KMS-11 (cell line): ENCODE results near the gene MAP2K5.

Experiments
- H2AFZ ChIP-seq: fragments of 200-600 bp; sonication (generic); 2 replicates; pipeline ENCODE4 v1.6.1; 2016; ENCODE audit warnings: antibody characterized with exemption, mixed run types, low read depth
- H3K27ac ChIP-seq: fragments of 200-600 bp; sonication (generic); 2 replicates; pipeline ENCODE4 v1.6.1; 2016; ENCODE audit warnings: mild to moderate bottlenecking, mixed run types
- H3K27me3 ChIP-seq: fragments of 200-600 bp; sonication (generic); 2 replicates; pipeline ENCODE4 v1.6.1; 2017; ENCODE audit warnings: mild to moderate bottlenecking, low read depth, mixed run types, moderate library complexity; ENCODE audit not compliant: insufficient read depth
- H3K36me3 ChIP-seq: fragments of 200-600 bp; sonication (generic); 2 replicates; pipeline ENCODE4 v1.6.1; 2017; ENCODE audit warnings: mild to moderate bottlenecking, mixed run types; ENCODE audit not compliant: insufficient read depth
- H3K4me1 ChIP-seq: fragments of 200-600 bp; sonication (generic); 2 replicates; pipeline ENCODE4 v1.6.1; 2016; ENCODE audit warnings: mild to moderate bottlenecking, low read depth, mixed run types; ENCODE audit not compliant: poor library complexity, severe bottlenecking
- H3K4me2 ChIP-seq: fragments of 200-600 bp; sonication (generic); 2 replicates; pipeline ENCODE4 v1.7.0; 2016; ENCODE audit warnings: mild to moderate bottlenecking, mixed run types
- H3K4me3 ChIP-seq: fragments of 200-600 bp; sonication (generic); IDR thresholded peaks from 2 replicates; pipeline ENCODE4 v1.6.1; 2017; ENCODE audit warnings: low read depth, low read length, mixed read lengths; ENCODE audit not compliant: insufficient read depth
- H3K79me2 ChIP-seq: fragments of 200-600 bp; sonication (generic); 2 replicates; pipeline ENCODE4 v1.6.1; 2016; ENCODE audit warnings: low read depth, mixed run types; ENCODE audit not compliant: insufficient read depth
- H3K9ac ChIP-seq: fragments of 200-600 bp; sonication (generic); 2 replicates; pipeline ENCODE4 v1.6.1; 2016; ENCODE audit warnings: mild to moderate bottlenecking, mixed run types
- H4K20me1 ChIP-seq: fragments of 200-600 bp; sonication (generic); 2 replicates; pipeline ENCODE4 v1.6.1; 2016; ENCODE audit warnings: mild to moderate bottlenecking, mixed run types; ENCODE audit not compliant: insufficient read depth
- CTCF ChIP-seq: fragments of 200-600 bp; sonication (generic); conservative IDR thresholded peaks from 2 replicates; pipeline ENCODE4 v1.6.1; 2017; ENCODE audit warnings: low read depth, mild to moderate bottlenecking, antibody characterized with exemption, low read length, moderate library complexity, mixed read lengths

The MAP2K5 gene

DNA sequence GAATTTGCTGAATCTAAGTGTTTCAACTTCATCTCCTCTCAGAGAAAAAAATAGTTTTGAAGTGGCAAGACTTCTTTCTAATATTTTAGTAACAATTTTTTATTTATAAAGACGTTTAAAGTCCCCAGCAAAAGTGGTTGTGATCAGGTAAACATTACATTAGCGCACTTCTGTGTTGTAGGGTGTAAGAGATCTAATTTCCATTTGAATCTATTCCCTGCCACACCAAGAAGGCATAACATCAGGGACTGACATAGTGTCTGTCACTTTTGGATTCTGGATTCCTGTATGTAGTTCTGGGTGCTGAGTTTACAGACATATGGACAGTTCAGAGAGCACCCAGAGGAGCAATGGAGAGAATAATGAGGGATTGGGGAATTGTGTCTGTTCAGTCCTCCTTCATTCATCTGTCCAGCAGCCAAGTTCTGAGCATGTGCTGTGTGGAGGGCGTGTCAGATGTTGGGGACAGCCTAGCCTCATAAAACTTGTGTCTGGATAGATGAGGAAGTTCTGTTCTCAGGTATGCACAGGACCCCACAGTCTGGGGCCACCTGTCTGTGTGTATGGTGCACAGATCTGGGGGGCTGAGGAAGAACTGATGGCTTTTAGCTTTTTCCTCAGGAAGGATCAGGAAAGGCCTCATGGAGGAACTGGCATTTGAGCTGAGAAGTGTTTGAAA, 65.6 kb downstream of the MAP2K5 start:
- H4K20me1 ChIP-seq: no peaks in the 10 kb centered on the region
- no peak overlapping the region for H3K4me2 ChIP-seq
- no peak overlapping the region for H3K4me3 ChIP-seq
- no peak overlapping the region for H3K9ac ChIP-seq
- no peaks in the 10 kb centered on the region for H3K36me3 ChIP-seq
- no peak for TF ChIP-seq CTCF
- H3K27me3 ChIP-seq: no peaks in the 10 kb centered on the region
- no peaks in the 10 kb centered on the region for H3K4me1 ChIP-seq
- H2AFZ ChIP-seq: no peak overlapping the region
- no peak overlapping the region for H3K27ac ChIP-seq
- no peaks in the 10 kb centered on the region for H3K79me2 ChIP-seq

DNA sequence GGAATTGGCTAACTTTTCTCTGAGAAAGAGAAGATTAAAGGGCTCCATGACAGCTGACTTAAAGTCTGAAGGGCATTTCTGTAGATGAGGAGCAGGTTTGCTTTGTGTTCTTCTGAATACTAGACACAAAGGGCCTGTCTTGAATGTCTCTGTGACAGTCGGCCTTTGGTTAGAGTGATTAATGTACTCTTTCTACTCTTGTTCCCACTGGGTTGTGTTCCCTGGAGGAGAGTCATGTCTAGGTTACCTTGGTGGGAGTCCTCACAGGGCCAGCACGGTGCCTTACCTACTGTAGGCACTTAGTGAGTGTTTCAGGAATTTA, 66.1 kb downstream of the MAP2K5 start:
- Histone ChIP-seq H3K79me2 (no peaks in the 10 kb centered on the region), H3K4me1 (no peaks in the 10 kb centered on the region), H3K27ac (no peak overlapping the region), H2AFZ (no peak overlapping the region), H3K4me3 (no peak overlapping the region), H3K36me3 (no peaks in the 10 kb centered on the region), H3K27me3 (no peaks in the 10 kb centered on the region), H3K9ac (no peak overlapping the region), H4K20me1 (no peaks in the 10 kb centered on the region), H3K4me2 (no peak overlapping the region)
- TF ChIP-seq CTCF: no peak

DNA sequence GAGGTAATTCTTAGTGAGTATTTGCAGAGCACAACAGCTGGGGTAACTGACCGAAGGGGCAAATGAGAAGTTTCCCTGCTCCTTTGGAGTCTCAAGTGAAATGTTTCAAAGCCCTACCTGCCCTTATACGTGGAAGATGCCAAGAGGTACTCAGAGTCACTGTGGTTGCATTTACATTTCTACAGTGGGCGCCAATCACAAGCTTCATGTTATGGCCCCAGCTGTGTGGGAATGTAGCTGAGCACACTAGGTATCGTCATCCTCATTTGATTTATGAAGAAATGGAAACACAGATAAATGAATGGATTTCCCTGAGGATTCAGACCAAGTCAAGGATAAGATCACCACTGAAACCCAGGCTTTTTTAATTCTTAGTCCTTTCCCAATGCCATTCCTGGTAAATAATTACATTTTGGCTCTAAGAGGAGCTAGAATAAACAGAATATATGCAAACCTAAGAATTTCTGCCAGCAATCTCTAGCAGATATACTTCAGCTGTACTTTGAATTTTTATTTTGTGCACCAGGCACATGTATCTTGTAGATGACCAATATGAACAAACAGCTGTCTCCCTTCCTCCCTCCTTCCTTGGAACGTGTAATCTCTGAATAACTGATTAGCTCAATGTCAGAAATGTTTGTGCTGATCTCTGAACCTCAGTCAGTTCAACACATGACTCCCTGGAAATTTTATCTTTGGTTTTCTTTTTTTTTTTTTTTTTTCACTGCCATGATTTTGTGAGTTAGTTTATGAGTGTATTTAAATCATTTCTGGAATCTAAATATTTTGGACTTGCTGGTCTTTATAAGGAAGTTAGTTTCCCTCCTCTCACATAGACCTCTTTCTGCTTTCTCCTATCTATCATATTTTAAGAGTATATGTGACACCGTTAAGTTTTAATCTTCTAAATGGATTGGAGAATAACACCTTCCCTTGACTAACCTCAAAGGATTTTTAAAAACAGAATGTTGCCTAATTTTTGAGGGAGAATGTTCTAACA, 69.2 kb downstream of the MAP2K5 start:
- Histone ChIP-seq H3K36me3 (no peaks in the 10 kb centered on the region), H3K27ac (no peak overlapping the region), H3K4me3 (no peak overlapping the region), H3K79me2 (no peaks in the 10 kb centered on the region), H3K27me3 (no peaks in the 10 kb centered on the region), H2AFZ (no peak overlapping the region), H3K9ac (no peak overlapping the region), H3K4me2 (no peak overlapping the region), H3K4me1 (no peaks in the 10 kb centered on the region), H4K20me1 (no peaks in the 10 kb centered on the region)
- TF ChIP-seq CTCF: no peak

GRCh38 chr15:67613211-67613610, 70.7 kb downstream of the MAP2K5 start:
- no peaks in the 10 kb centered on the region for H3K79me2 ChIP-seq
- H3K4me2 ChIP-seq: no peak overlapping the region
- no peak overlapping the region for H3K9ac ChIP-seq
- H3K27me3 ChIP-seq: no peaks in the 10 kb centered on the region
- H3K4me1 ChIP-seq: no peaks in the 10 kb centered on the region
- no peak overlapping the region for H3K4me3 ChIP-seq
- H3K36me3 ChIP-seq: no peaks in the 10 kb centered on the region
- no peaks in the 10 kb centered on the region for H4K20me1 ChIP-seq
- no peak overlapping the region for H3K27ac ChIP-seq
- TF ChIP-seq CTCF: no peak
- H2AFZ ChIP-seq: no peak overlapping the region
